Stimulated activated CD4-positive, alpha-beta T cell treated with anti-CD3 and anti-CD28 coated beads, TNF-alpha, amount 100 ng/mL, for 1 hour (primary cell): ENCODE data around the gene OR1C1.
"Not testable (repeated sequence)": the region's sequence is repeated elsewhere in the genome, so short reads cannot be mapped to it uniquely, and the experiment has no call there.

Source experiments
- DNase-seq, 3 donors: peaks; one replicate each; pipeline ENCODE4 v3.0.0-alpha.2; 2020; ENCODE audit warnings: low read depth in 3 of 3, low spot score in 1 of 3

Gene OR1C1, protein sequence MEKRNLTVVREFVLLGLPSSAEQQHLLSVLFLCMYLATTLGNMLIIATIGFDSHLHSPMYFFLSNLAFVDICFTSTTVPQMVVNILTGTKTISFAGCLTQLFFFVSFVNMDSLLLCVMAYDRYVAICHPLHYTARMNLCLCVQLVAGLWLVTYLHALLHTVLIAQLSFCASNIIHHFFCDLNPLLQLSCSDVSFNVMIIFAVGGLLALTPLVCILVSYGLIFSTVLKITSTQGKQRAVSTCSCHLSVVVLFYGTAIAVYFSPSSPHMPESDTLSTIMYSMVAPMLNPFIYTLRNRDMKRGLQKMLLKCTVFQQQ

DNA sequence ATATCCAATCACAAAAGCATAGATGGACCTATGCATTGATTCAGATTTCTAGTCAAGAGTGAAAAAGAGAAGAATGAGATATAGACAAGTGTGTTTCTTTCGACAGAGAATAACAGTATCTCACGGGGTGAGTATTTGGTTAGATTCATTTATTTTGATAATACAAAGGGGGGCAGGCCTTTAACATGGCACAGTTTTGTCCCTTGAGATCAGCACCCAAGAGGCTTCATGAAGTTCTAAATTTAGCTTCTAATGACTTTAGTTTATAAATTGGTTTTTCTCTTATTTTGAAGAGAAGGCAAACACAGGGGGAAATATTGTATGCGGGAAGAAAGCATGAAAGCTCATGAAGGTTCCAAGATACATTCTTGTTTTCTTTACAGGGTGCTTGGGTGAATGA is at the start of gene OR1C1:
TSS of gene OR1C1 (minus strand) at position 101 of the 400 bp plus-strand sequence. CDS start 2,150 bp downstream, outside the sequence.
- DNase-seq = no peak

GRCh38 chr1:247797518-247797917 is 37.2 kb upstream of the OR1C1 start:
- no peak for DNase-seq

DNA sequence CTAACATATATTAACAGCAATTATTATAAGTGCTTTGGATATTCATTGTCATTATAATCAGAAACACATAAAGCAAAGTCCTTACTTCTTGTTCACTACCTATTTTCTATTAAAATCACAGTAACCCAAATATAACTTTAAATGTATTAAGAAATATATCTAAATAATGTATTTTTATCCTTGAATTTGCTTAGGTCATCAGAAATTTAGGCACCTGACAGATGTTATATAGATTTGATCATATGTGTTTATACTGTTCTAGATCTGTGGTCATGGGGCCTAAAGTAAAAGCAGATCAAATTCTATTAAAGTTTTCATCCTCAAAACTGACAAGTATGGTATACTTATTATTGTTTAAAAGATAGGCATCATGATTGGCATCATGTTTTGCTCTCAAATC is 9.2 kb upstream of the OR1C1 start:
- DNase-seq = no peak

- not testable (repeated sequence) for DNase-seq
These were observed 6.0 kb downstream of the OR1C1 start for GRCh38 chr1:247754311-247754710.

- DNase-seq = no peak
These were observed 10.5 kb downstream of the OR1C1 start for GRCh38 chr1:247749870-247750269.

DNA sequence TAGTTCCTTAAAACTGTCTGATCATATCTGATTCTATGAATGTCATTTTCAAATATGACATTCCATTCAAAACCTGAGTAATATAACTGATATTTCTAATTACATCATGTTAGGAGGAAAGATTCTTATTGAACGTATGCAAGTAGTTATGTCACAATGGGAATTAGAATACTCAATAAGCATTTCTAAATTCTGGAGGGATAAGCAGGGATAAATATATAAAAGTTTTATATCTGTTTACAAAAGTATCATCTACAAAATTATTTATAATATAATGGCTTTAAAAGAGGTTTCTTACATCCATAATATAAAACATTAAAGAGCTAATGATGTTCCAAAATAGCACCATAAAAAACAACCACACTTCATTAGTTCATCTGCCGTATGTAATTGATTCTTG is 12.3 kb downstream of the OR1C1 start, which contains the start of gene OR14A2:
TSS of gene OR14A2 (minus strand) at position 101 of the 400 bp plus-strand sequence.
- DNase-seq = no peak

DNA sequence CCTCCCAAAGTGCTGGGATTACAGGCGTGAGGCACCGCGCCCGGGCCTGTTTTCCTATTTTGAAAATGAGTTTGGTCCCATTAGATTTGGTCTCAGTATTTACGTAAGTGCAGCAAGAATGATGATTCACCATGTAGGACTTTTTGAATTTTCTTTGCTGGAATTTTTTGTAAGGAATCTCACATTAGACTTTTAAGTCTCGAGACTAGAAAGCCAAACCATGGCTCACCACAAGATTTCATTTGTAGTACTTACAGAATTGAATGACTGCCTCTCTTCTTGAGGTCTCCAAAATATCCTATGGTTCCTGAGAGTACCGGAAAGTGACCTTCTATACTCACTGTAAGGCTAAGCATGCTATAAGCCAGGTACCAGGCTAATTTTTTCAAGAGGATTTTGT is 12.7 kb downstream of the OR1C1 start:
- no peak for DNase-seq

DNA sequence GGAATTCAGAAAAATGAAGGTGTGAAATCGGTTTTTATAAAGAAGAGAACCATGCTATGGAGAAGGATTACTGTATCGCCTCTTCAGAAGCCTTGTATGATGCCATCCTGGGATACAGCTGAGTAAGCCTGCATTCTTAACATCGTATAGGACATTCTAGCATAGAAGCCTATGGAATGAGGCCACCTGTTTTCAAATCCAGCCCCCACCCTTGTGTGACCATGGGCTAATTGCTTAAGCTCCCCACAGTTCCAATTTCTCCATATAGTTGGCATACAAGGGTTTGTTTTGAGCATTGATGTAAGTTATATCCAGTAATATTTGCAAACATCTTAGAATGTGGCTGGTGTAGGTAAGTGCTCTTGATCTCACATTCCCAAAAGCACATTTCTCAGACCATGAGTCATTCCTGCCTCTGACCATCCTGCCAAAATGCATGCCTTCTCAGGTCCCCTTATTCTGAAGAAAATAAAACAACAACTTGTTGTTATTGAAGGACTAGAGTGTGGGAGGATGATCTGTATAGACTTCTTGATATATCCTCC is 13.9 kb downstream of the OR1C1 start:
- no peak for DNase-seq

- DNase-seq = not testable (repeated sequence)
These were observed 18.1 kb downstream of the OR1C1 start for GRCh38 chr1:247742215-247742760.

DNA sequence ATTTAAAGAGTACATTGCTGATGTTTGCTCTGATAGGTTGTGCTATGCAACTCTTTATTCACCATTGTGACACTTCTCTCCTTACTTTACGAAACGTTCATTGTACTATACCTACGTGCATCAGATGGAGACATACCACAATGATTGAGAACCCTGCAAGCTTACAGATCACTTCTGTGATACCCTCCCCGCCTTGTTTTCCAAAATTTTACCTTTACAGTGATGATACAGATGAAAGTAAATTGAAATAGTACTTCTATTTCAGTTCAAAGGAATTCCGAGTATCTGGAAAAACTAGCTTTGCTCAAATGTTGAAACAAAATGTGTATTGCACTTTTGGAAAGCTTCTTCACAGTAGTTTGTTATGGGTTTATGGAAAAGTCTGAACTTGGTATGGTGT is 18.6 kb downstream of the OR1C1 start:
- DNase-seq = no peak

- no peak for DNase-seq
These were observed 19.6 kb downstream of the OR1C1 start for GRCh38 chr1:247740721-247741120.

DNA sequence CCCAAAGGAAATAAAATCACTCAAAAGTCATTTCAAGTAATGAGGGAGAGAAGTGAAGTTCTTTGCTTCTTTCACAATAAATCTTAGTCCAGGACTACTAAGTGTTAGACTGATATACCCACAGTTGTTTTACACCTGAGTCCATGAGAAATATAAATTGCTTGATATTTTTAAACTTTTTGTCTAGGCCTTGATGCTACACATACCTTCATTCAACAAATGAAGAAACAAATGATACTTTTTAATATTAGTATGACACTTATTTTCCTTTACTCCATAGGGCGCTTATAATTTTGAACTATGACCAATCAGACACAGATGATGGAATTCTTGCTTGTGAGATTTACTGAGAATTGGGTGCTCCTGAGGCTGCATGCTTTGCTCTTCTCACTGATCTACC is 22.0 kb downstream of the OR1C1 start, which contains the start of gene OR14K1:
TSS of gene OR14K1 (plus strand) at position 301 of the 400 bp plus-strand sequence. CDS start at position 301, 0 bp downstream.
- DNase-seq = no peak

DNA sequence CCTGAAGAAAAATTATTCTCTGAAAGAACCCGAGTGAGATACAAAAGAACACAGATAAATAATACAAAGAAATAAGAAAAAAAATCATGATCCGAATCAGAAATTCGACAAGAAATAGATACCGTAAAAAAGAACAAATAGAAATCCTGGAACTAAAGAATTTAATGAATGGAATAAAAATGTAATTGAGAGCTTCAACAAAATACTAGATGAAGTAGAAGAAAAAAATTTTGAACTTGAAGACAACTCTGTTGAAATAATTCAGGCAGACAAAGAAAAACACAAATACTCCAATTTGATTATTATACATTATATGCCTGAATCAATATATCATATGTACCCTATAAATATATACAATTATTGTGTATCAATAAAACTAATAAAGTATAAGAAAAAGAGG is 39.1 kb downstream of the OR1C1 start:
- no peak for DNase-seq

GRCh38 chr1:247716546-247716945 is 43.8 kb downstream of the OR1C1 start, which contains the start of gene OR6F1:
OR6F1 (minus strand) TSS chr1:247716646; CDS start chr1:247712755, 3,891 bp downstream.
- no peak for DNase-seq

GRCh38 chr1:247713753-247714152 is 46.6 kb downstream of the OR1C1 start:
- no peak for DNase-seq

GRCh38 chr1:247710681-247711080 is 49.7 kb downstream of the OR1C1 start:
- DNase-seq = not testable (repeated sequence)
